ENCODE data around the gene TMEM242. TPM values are rescaled to one million over a fixed set of nuclear protein-coding genes. Genes with fewer than 3 reads are reported as not detected.

TMEM242 gene
- total and polyA plus RNA-seq, 2 donors (not counting 1 experiment from before 2014, with no cell fraction given) = 6.3 to 24.1 TPM

DNA sequence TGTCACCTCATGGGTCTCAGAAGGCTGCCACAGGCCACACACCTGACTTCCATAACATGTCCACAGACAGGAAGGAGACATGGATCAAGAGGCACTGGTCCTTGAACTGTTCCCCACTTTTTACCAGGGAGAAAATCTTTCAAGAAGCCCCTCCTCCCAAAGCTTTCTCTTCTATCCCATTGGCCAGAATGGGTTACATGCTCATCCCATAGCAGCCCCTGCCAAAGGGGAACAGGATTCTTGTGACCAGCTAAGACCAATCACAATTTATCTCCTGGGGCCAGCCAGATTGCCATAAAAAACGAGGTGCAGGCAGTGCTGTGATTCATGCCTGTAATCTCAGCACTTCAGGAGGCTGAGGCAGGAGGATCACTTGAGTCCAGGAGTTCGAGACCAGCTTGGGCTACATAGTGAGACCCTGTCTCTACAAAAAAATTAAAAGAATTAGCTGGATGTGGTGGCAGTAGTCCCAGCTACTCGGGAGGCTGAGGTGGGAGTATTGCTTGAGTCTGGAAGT lies 59.4 kb downstream of the TMEM242 start:
- ChIA-PET CTCF (interaction anchor here (1.5 kb wide), 1 partner anchor 43 kb away, joined by 5 read pairs; no protein-coding TSS in a partner anchor), POLR2A (no interaction called here)
- TF ChIP-seq, protein P1, sequence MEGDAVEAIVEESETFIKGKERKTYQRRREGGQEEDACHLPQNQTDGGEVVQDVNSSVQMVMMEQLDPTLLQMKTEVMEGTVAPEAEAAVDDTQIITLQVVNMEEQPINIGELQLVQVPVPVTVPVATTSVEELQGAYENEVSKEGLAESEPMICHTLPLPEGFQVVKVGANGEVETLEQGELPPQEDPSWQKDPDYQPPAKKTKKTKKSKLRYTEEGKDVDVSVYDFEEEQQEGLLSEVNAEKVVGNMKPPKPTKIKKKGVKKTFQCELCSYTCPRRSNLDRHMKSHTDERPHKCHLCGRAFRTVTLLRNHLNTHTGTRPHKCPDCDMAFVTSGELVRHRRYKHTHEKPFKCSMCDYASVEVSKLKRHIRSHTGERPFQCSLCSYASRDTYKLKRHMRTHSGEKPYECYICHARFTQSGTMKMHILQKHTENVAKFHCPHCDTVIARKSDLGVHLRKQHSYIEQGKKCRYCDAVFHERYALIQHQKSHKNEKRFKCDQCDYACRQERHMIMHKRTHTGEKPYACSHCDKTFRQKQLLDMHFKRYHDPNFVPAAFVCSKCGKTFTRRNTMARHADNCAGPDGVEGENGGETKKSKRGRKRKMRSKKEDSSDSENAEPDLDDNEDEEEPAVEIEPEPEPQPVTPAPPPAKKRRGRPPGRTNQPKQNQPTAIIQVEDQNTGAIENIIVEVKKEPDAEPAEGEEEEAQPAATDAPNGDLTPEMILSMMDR (IDR thresholded peaks at IDR 0.05) = no peak
- no peak for TF ChIP-seq EZH2 (IDR thresholded peaks at IDR 0.05; ENCODE audit: borderline replicate concordance, insufficient read depth, low read depth, low read length, poor library complexity, severe bottlenecking)
- Histone ChIP-seq H3K4me3 (ENCODE audit: control extremely low read depth in 1 of 5, extremely low read depth in 1 of 5, insufficient read depth in 1 of 5, low read depth in 2 of 5, low read length in 4 of 5) (no peak overlapping the region), H2AFZ (ENCODE audit: insufficient read depth, low read depth, low read length, poor library complexity, severe bottlenecking) (no peak overlapping the region), H3K4me2 (replicated peaks; ENCODE audit: low read depth, low read length, poor library complexity, severe bottlenecking) (no peak overlapping the region), H3K27me3 (replicated peaks in 1 of 4; ENCODE audit: control extremely low read depth in 1 of 4, control insufficient read depth in 3 of 4, insufficient read depth in 4 of 4, low read length in 3 of 4) (no peaks in the 10 kb centered on the region), H3K4me1 (ENCODE audit: control insufficient read depth in 2 of 2, insufficient read depth in 2 of 2, low read length in 2 of 2) (no peaks in the 10 kb centered on the region), H3K9me3 (ENCODE audit: control extremely low read depth in 1 of 3, control insufficient read depth in 2 of 3, insufficient read depth in 1 of 3, low read length in 2 of 3) (no peaks in the 10 kb centered on the region), H3K79me2 (ENCODE audit: control insufficient read depth, insufficient read depth, low read length) (no peaks in the 10 kb centered on the region), H3K27ac (ENCODE audit: low read length in 2 of 2) (no peak overlapping the region), H4K20me1 (ENCODE audit: control insufficient read depth, insufficient read depth, low read length, poor library complexity, severe bottlenecking) (no peaks in the 10 kb centered on the region), H3K9ac (ENCODE audit: low read length) (no peak overlapping the region), H3K36me3 (replicated peaks in 1 of 2; ENCODE audit: control extremely low read depth in 1 of 2, control insufficient read depth in 1 of 2, extremely low read depth in 1 of 2, insufficient read depth in 2 of 2, low read length in 1 of 2) (no peaks in the 10 kb centered on the region)
- 70% methylated on average over 3 of the region's 3 CpGs for WGBS (ENCODE audit: insufficient coverage)
- ATAC-seq (ENCODE audit: low read depth) (no peak), DNase-seq (no peak)
- Mint-ChIP-seq H3K27me3 (peaks cover 4% of the 10 kb centered on the region), H3K4me3 (no peak overlapping the region), H3K27ac (no peak overlapping the region), H3K9me3 (ENCODE audit: insufficient read depth) (no peaks in the 10 kb centered on the region), H3K4me1 (no peaks in the 10 kb centered on the region)
- intact Hi-C loops (cut with micrococcal nuclease) = no loop called here

DNA sequence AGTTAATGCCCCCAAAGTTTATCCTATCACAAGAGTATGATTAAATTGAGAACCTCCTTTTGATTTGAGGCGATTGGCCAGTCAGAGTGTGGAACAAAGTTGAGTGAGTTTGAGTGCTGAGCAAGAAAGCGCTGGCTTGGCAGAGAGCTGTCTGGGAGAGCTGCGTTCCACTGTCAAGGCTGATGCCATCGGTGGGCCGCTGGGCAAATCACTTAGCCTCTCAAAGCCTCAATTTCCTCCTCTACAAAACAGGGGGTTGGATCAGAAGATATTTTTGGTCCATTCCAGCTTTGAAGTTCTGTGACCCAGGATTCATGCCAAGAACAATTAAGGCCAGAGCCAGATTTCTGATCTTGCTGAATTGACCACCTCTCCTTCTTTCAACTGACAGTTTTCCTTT lies 60.2 kb downstream of the TMEM242 start:
- Mint-ChIP-seq H3K4me1 (no peaks in the 10 kb centered on the region), H3K27ac (no peak overlapping the region), H3K9me3 (ENCODE audit: insufficient read depth) (no peaks in the 10 kb centered on the region), H3K4me3 (no peak overlapping the region), H3K27me3 (peaks cover 4% of the 10 kb centered on the region)
- Histone ChIP-seq H3K27me3 (replicated peaks in 1 of 4; ENCODE audit: control extremely low read depth in 1 of 4, control insufficient read depth in 3 of 4, insufficient read depth in 4 of 4, low read length in 3 of 4) (no peaks in the 10 kb centered on the region), H3K4me1 (ENCODE audit: control insufficient read depth in 2 of 2, insufficient read depth in 2 of 2, low read length in 2 of 2) (no peaks in the 10 kb centered on the region), H3K4me3 (ENCODE audit: control extremely low read depth in 1 of 5, extremely low read depth in 1 of 5, insufficient read depth in 1 of 5, low read depth in 2 of 5, low read length in 4 of 5) (no peak overlapping the region), H3K27ac (ENCODE audit: low read length in 2 of 2) (no peak overlapping the region), H4K20me1 (ENCODE audit: control insufficient read depth, insufficient read depth, low read length, poor library complexity, severe bottlenecking) (no peaks in the 10 kb centered on the region), H3K79me2 (ENCODE audit: control insufficient read depth, insufficient read depth, low read length) (no peaks in the 10 kb centered on the region), H3K9me3 (ENCODE audit: control extremely low read depth in 1 of 3, control insufficient read depth in 2 of 3, insufficient read depth in 1 of 3, low read length in 2 of 3) (no peaks in the 10 kb centered on the region), H3K36me3 (replicated peaks in 1 of 2; ENCODE audit: control extremely low read depth in 1 of 2, control insufficient read depth in 1 of 2, extremely low read depth in 1 of 2, insufficient read depth in 2 of 2, low read length in 1 of 2) (no peaks in the 10 kb centered on the region), H2AFZ (ENCODE audit: insufficient read depth, low read depth, low read length, poor library complexity, severe bottlenecking) (no peak overlapping the region), H3K9ac (ENCODE audit: low read length) (no peak overlapping the region), H3K4me2 (replicated peaks; ENCODE audit: low read depth, low read length, poor library complexity, severe bottlenecking) (no peak overlapping the region)
- 100% methylated on average over 2 of the region's 5 CpGs for WGBS (ENCODE audit: insufficient coverage)
- intact Hi-C loops (cut with micrococcal nuclease) = no loop called here
- no peak for ATAC-seq (ENCODE audit: low read depth)
- TF ChIP-seq, protein P1 (IDR thresholded peaks at IDR 0.05) = no peak
- no peak for TF ChIP-seq EZH2 (IDR thresholded peaks at IDR 0.05; ENCODE audit: borderline replicate concordance, insufficient read depth, low read depth, low read length, poor library complexity, severe bottlenecking)
- ChIA-PET POLR2A (no interaction called here), CTCF (no interaction called here)
- DNase-seq = no peak
